HG03378 (cell line): ENCODE results near the gene GTF2H2C_2.
A peak's percentile ranks its signal among the peaks of the same experiment; 100 is the strongest.
"Not testable (repeated sequence)": the region's sequence is repeated elsewhere in the genome, so short reads cannot be mapped to it uniquely, and the experiment has no call there.

ENCODE experiments used
- ATAC-seq: cut with Tn5 transposase; IDR thresholded peaks from one replicate; pipeline ENCODE4 v1.9.1; 2021; ENCODE audit warnings: mild to moderate bottlenecking, moderate library complexity; ENCODE audit not compliant: unreplicated experiment

The GTF2H2C_2 gene

GRCh38 chr5:70415117-70415516 lies at the start of gene GTF2H2C_2:
Gene GTF2H2C_2 (plus strand): TSS chr5:70415368.
- ATAC-seq: peak; percentile 81

GRCh38 chr5:70400984-70401686 lies 14.0 kb upstream of the GTF2H2C_2 start:
- ATAC-seq: not testable (repeated sequence)

GRCh38 chr5:70421322-70421721 lies 6.2 kb downstream of the GTF2H2C_2 start:
- not testable (repeated sequence) for ATAC-seq

GRCh38 chr5:70423215-70423614 lies 8.0 kb downstream of the GTF2H2C_2 start:
- not testable (repeated sequence) for ATAC-seq

- not testable (repeated sequence) for ATAC-seq
Measured at GRCh38 chr5:70438518-70438917, 23.4 kb downstream of the GTF2H2C_2 start.

GRCh38 chr5:70449565-70449964 lies 34.4 kb downstream of the GTF2H2C_2 start:
- not testable (repeated sequence) for ATAC-seq

GRCh38 chr5:70451249-70451984 lies 36.2 kb downstream of the GTF2H2C_2 start:
- ATAC-seq: not testable (repeated sequence)

- not testable (repeated sequence) for ATAC-seq
Measured at GRCh38 chr5:70457093-70457492, 41.9 kb downstream of the GTF2H2C_2 start.

- not testable (repeated sequence) for ATAC-seq
Measured at GRCh38 chr5:70459188-70459587, 44.0 kb downstream of the GTF2H2C_2 start.

- not testable (repeated sequence) for ATAC-seq
Measured at GRCh38 chr5:70461984-70462383, 46.8 kb downstream of the GTF2H2C_2 start.

GRCh38 chr5:70464019-70464637 lies 49.0 kb downstream of the GTF2H2C_2 start:
- ATAC-seq: not testable (repeated sequence)

- ATAC-seq: not testable (repeated sequence)
Measured at GRCh38 chr5:70469926-70470509, 54.9 kb downstream of the GTF2H2C_2 start.
